A673 (cell line): ENCODE results near the gene AK5. TPM values are rescaled to one million over a fixed set of nuclear protein-coding genes. Genes with fewer than 3 reads are reported as not detected.

Experiments used
- BruUV-seq: library from RNA; stranded (reverse); fragments of 400-500 nt; replicated peaks from 2 replicates; lab custom pipeline; 2021; lab: Mats Ljungman, UMichigan
- CTCF ChIA-PET: fragments of 300-600 bp; sonication (Branson Sonifier 250); formaldehyde crosslinking; loops from one replicate; lab custom pipeline; 2022; ENCODE audit warnings: antibody characterized with exemption; lab: Charles Lee
- POLR2A ChIA-PET: fragments of 300-600 bp; sonication (Branson Sonifier 250); formaldehyde crosslinking; loops from one replicate; lab custom pipeline; 2022; ENCODE audit warnings: antibody characterized with exemption; ENCODE audit not compliant: low non-redundant PET; lab: Charles Lee
- DNase-seq: peaks from one replicate; pipeline ENCODE4 v3.0.0-alpha.2; 2015; ENCODE audit warnings: low spot score
- H3K27ac ChIP-seq: fragments of 200-600 bp; sonication (generic); 2 replicates; pipeline ENCODE4 v1.5.1; 2016; ENCODE audit warnings: mixed run types, low read depth, mild to moderate bottlenecking, mixed read lengths, antibody characterized with exemption, low read length; ENCODE audit not compliant: poor library complexity, severe bottlenecking
- H3K27me3 ChIP-seq: fragments of 200-600 bp; sonication (generic); replicated peaks from 2 replicates; pipeline ENCODE4 v1.6.1; 2017; ENCODE audit warnings: mixed run types, low read depth, mild to moderate bottlenecking, mixed read lengths, antibody characterized with exemption, low read length; ENCODE audit not compliant: insufficient read depth, poor library complexity
- H3K36me3 ChIP-seq: fragments of 200-600 bp; sonication (generic); 2 replicates; pipeline ENCODE4 v1.6.1; 2016; ENCODE audit warnings: mixed run types, mild to moderate bottlenecking, mixed read lengths, antibody characterized with exemption, low read length; ENCODE audit not compliant: insufficient read depth, poor library complexity, severe bottlenecking
- H3K4me1 ChIP-seq: fragments of 200-600 bp; sonication (generic); 2 replicates; pipeline ENCODE4 v1.6.1; 2017; ENCODE audit warnings: mixed run types, mild to moderate bottlenecking, mixed read lengths, antibody characterized with exemption, low read length; ENCODE audit not compliant: insufficient read depth, poor library complexity, severe bottlenecking
- H3K4me3 ChIP-seq: fragments of 200-600 bp; sonication (generic); 2 replicates; pipeline ENCODE4 v1.5.1; 2016; ENCODE audit warnings: low read depth, mixed run types, mild to moderate bottlenecking, mixed read lengths, low read length; ENCODE audit not compliant: poor library complexity, severe bottlenecking
- H3K9me3 ChIP-seq: fragments of 200-600 bp; sonication (generic); 2 replicates; pipeline ENCODE4 v1.6.1; 2016; ENCODE audit warnings: mixed run types, low read depth, mild to moderate bottlenecking, mixed read lengths, antibody characterized with exemption, low read length; ENCODE audit not compliant: poor library complexity, severe bottlenecking
- CTCF ChIP-seq: fragments of 300-800, 200-600 bp; sonication (generic); conservative IDR thresholded peaks from 2 replicates; pipeline ENCODE4 v1.5.1; 2017; ENCODE audit warnings: low read depth, mild to moderate bottlenecking, antibody characterized with exemption, low read length, moderate library complexity, mixed read lengths
- EZH2 ChIP-seq: fragments of 200-600 bp; sonication (generic); IDR thresholded peaks from 2 replicates; pipeline ENCODE4 v1.6.1; 2017; ENCODE audit warnings: borderline replicate concordance, low read depth, mild to moderate bottlenecking, mixed read lengths, antibody characterized with exemption, low read length; ENCODE audit not compliant: poor library complexity, severe bottlenecking
- intact Hi-C: fragments of 100-400 bp; cut with micrococcal nuclease; formaldehyde crosslinking; loops from one replicate; pipeline ENCODE4 v1.10.0; 2022; ENCODE audit not compliant: unreplicated experiment
- total RNA-seq: library from RNA; stranded (reverse); gene quantifications from 2 replicates; pipeline ENCODE4 v1.2.3, GENCODE V29; 2021

AK5 gene
- total RNA-seq, 1 experiment from 2014 or later: 0.47 TPM

- no TSS peak for BruUV-seq
- no peaks in the 10 kb centered on the region for H3K9me3 ChIP-seq
- H3K27me3 ChIP-seq: no peaks in the 10 kb centered on the region
- no peak overlapping the region for H3K4me3 ChIP-seq
- intact Hi-C loops: no loop called here
- no peak overlapping the region for H3K27ac ChIP-seq
- H3K4me1 ChIP-seq: no peaks in the 10 kb centered on the region
- no peak for TF ChIP-seq EZH2
- no peak for TF ChIP-seq CTCF
- ChIA-PET POLR2A (no interaction called here), CTCF (no interaction called here)
- H3K36me3 ChIP-seq: no peaks in the 10 kb centered on the region
- no peak for DNase-seq
Observed at GRCh38 chr1:77348549-77348948, 66.7 kb downstream of the AK5 start.

GRCh38 chr1:77349275-77349674 is 67.5 kb downstream of the AK5 start:
- Histone ChIP-seq H3K4me1 (no peaks in the 10 kb centered on the region), H3K4me3 (no peak overlapping the region), H3K9me3 (no peaks in the 10 kb centered on the region), H3K27ac (no peak overlapping the region), H3K36me3 (no peaks in the 10 kb centered on the region), H3K27me3 (no peaks in the 10 kb centered on the region)
- intact Hi-C loops: no loop called here
- no TSS peak for BruUV-seq
- no peak for TF ChIP-seq CTCF
- TF ChIP-seq EZH2: no peak
- ChIA-PET POLR2A (no interaction called here), CTCF (no interaction called here)
- DNase-seq: no peak

- no peak for DNase-seq
- intact Hi-C loops: no loop called here
- ChIA-PET CTCF (no interaction called here), POLR2A (no interaction called here)
- Histone ChIP-seq H3K4me3 (no peak overlapping the region), H3K9me3 (no peaks in the 10 kb centered on the region), H3K4me1 (no peaks in the 10 kb centered on the region), H3K36me3 (no peaks in the 10 kb centered on the region), H3K27ac (no peak overlapping the region), H3K27me3 (no peaks in the 10 kb centered on the region)
- TF ChIP-seq EZH2: no peak
- no peak for TF ChIP-seq CTCF
- BruUV-seq: no TSS peak
Observed at GRCh38 chr1:77350012-77350770, 68.4 kb downstream of the AK5 start.
